Keratinocyte (primary cell): Measurements from ENCODE around the gene ELOVL5.

Source experiments
- EZH2 ChIP-seq: IDR thresholded peaks from one replicate; pipeline ENCODE4 v1.6.1; 2012; ENCODE audit warnings: inconsistent platforms, mild to moderate bottlenecking, low read length, moderate library complexity
- TF ChIP-seq, protein P1 (sequence below), 3 experiments: IDR thresholded peaks in 1 of 3; conservative IDR thresholded peaks in 1 of 3; optimal IDR thresholded peaks in 1 of 3; 2 replicates in 2 of 3; 3 replicates in 1 of 3; pipeline versions ENCODE3 to v1.5.1; 2011; ENCODE audit warnings: low read length in 3 of 3, mild to moderate bottlenecking in 3 of 3, moderate library complexity in 2 of 3, control low read depth in 1 of 3, inconsistent platforms in 1 of 3; ENCODE audit not compliant: insufficient read depth in 2 of 3; ENCODE audit errors: extremely low read depth in 1 of 3

DNA sequence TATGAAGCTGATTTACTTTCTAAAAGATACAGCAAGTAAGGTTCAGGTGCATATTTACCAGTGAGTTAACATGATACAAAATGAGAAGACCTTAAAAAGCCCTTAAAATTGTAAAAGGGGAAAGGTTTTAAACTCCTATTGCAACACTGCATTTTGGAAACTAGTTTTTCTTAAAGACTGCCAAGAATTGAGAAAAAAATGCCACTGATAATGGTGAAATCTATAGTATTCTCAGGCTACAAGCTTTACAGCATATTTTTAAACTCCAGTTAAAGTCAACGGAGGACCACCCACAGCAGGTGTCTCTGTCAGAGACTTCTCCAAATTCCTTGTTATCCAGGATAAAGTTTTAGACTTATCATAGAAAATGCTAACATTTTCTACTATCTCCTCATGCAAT, 53.6 kb downstream of the ELOVL5 start:
- TF ChIP-seq, protein P1, sequence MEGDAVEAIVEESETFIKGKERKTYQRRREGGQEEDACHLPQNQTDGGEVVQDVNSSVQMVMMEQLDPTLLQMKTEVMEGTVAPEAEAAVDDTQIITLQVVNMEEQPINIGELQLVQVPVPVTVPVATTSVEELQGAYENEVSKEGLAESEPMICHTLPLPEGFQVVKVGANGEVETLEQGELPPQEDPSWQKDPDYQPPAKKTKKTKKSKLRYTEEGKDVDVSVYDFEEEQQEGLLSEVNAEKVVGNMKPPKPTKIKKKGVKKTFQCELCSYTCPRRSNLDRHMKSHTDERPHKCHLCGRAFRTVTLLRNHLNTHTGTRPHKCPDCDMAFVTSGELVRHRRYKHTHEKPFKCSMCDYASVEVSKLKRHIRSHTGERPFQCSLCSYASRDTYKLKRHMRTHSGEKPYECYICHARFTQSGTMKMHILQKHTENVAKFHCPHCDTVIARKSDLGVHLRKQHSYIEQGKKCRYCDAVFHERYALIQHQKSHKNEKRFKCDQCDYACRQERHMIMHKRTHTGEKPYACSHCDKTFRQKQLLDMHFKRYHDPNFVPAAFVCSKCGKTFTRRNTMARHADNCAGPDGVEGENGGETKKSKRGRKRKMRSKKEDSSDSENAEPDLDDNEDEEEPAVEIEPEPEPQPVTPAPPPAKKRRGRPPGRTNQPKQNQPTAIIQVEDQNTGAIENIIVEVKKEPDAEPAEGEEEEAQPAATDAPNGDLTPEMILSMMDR (optimal IDR thresholded peaks at IDR 0.05 in 1 of 3, IDR thresholded peaks at IDR 0.05 in 1 of 3, conservative IDR thresholded peaks at IDR 0.05 in 1 of 3; ENCODE audit: extremely low read depth in 1 of 3, insufficient read depth in 2 of 3, low read length in 3 of 3): no peak
- TF ChIP-seq EZH2: no peak
